Left cardiac atrium (tissue), 4 donors: ENCODE data around the gene COLEC12. TPM values are rescaled to one million over a fixed set of nuclear protein-coding genes. Genes with fewer than 3 reads are reported as not detected.

Experiments used
- ATAC-seq, 2 donors: fragments of 200-7000 bp; cut with Tn5 transposase; one replicate each; pipeline ENCODE4 v1.9.1; 2020; ENCODE audit warnings: mild to moderate bottlenecking in 2 of 2, moderate library complexity in 2 of 2
- DNase-seq: peaks from one replicate; pipeline ENCODE4 v3.0.0-alpha.2; 2020
- intact Hi-C, 2 donors: fragments of 100-400 bp; cut with DNase I; formaldehyde crosslinking; loops; one replicate each; pipeline versions ENCODE4 v1.14.1 to v1.15.1; 2022 to 2023
- total RNA-seq, 2 donors: library from RNA; stranded (reverse); fragmentation: NEBNext Ultra II Directional; extraction: Animal tissue kit (Norgen Biotek cat#: 25700); gene quantifications; one replicate each; pipeline ENCODE4 v1.2.1, GENCODE V29; 2021
- donor health status: DM: no; HTN: yes; CAD: no.
- donor health status: DM: no; HTN: yes; CAD: no; lungs with severe emphysema.
- donor health status: DM: yes; HTN: yes; CAD: no.
- donor health status: Dilated cardiomyopathy.

COLEC12 gene
- total RNA-seq, 2 donors from 2014 or later = 14.2 to 25.1 TPM

DNA sequence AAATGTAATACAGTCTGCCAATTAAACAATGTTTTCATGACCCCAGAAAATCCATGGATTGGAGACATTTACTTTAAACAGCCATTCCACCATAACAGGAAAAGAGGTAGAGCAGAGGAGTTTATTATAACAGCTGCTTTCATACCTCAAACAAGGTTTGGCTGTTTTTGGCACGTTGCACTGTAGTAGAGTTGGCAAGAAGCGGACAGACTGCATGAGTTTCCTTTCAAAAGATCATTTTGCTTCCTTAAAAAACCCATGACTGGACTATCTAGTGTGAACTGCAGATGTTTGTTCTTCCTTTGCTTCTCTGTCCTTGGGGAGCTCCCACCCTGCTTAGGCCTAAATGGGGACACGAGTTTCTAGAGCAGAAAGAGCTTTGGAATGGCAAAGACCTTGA is 124.2 kb downstream of the COLEC12 start:
- peak; percentile 24 to 67 for ATAC-seq
- DNase-seq = no peak
- intact Hi-C loops = no loop called here

DNA sequence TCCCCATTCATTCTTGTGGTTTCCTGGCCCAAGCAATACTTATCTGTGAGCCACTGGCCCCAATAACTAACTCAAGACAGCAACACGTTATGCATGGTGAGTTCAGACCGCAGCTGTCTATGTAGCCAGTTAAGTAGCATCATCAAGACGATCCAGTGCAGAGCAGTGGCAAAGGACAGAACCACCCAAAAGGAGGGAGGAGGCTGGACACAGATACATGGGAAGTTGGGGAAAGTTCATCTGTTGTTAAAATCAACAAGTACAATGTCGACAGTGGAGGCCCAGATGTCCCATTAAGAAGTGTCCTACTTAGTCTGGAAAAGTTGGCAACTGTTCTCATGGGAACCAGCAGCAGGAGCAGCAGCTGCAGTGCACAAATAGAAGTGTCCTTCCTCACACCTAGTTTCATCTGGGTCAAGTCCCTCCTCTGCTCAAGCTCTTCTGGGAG is 125.8 kb downstream of the COLEC12 start:
- DNase-seq (no peak), ATAC-seq (peak; percentile 16 to 28)
- intact Hi-C loops = no loop called here

- no peak for ATAC-seq
- intact Hi-C loops = no loop called here
- DNase-seq = no peak
These were observed 126.7 kb downstream of the COLEC12 start for GRCh38 chr18:373780-374179.

GRCh38 chr18:371609-371982 is 128.9 kb downstream of the COLEC12 start:
- no peak for DNase-seq
- intact Hi-C loops = no loop called here
- peak; percentile 9 to 45 for ATAC-seq

DNA sequence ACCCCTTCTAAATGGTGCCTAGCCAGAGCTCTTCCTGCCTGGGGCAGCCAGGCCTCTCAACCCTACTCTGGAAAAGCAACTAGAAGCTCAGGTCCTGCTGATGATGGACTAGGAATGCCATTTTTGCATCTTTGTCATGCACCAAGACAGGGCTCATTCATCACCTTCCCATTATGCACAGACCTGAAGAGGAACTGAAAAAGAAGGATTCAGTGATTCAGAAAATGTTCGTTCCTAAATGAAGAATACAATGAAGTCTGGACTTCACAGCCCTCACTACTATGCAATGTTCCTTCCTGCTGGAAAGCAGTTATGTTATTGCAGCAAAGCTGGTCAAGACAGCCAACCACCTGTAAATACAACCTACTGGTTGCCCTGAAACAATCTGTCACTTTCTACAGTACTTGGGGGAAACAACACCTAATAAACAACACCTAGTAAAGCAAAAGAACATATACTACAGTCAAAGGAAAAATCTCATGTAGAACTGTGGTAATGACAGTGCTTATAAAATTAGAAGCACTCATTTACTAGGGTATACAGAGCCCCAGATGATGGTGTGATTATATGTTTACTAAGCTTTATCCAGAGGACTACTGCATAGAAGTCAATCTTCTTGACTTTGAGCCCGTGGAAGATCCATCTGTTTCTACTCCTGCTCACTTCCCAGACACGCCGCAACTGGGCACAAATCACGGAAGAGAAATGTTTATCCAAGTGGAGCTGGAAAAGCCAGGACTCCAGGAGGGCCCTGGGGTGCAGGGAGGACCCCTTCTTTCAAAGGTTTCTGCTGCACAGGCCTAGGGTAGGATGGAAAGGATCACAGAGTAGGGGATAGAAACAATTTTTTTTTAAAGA is 129.5 kb downstream of the COLEC12 start:
- DNase-seq (no peak), ATAC-seq (peak; percentile 21 to 40)
- intact Hi-C loops = no loop called here

- DNase-seq (no peak), ATAC-seq (no peak)
- intact Hi-C loops = no loop called here
These were observed 131.1 kb downstream of the COLEC12 start for GRCh38 chr18:369224-370015.

DNA sequence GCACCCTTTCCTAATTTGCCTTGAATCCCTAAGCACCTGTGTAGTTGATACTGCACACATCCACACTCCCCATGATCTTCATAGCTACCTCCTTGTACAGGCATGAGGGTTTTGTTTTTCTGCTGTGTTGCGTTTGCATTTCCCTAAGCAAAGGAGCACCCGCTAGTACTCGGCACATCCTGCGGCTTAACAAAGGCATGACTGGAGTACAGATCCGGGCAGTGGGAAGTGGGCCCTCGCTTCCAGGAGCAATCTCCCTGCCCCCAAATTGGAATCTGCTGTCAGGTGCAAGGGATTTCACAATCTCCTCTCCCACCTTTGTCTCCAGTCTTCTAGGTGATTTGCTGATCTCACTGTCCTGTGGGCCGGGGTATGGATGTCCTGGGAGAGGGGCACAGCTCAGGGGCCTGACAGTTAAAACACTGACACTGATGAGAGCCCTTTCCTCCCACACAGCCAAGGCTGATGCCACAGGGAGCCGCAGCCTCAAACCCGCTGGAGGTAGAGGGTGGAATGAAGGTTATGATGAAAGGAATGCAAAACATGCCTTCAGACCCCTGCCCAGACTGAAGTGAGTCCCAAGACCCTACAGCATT is 133.9 kb downstream of the COLEC12 start:
- ATAC-seq = no peak
- DNase-seq = no peak
- intact Hi-C loops = no loop called here

DNA sequence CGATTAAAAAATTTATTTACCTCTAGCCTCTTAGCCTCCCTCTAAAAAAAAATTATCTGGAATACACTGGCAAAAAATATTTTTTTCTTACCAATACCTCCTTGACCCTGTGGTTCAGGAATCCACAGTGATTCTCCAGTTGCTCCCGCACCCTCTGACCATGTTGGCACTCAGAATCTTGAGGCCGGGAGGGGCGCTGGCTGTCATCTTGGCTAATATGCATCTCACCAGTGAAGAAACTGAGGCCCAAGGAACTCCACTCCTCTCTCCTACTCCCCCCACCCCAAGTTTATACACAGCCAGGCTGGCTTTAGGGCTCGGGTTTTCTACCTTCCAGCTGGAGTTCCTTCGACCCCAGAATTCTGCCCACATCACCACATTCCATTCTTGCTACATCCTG is 134.8 kb downstream of the COLEC12 start:
- ATAC-seq = no peak
- intact Hi-C loops = no loop called here
- no peak for DNase-seq

GRCh38 chr18:364256-364826 is 136.2 kb downstream of the COLEC12 start:
- intact Hi-C loops = no loop called here
- ATAC-seq (no peak), DNase-seq (no peak)

- intact Hi-C loops = no loop called here
- DNase-seq (no peak), ATAC-seq (peak in 1 of 2 donors; percentile 12)
These were observed 137.0 kb downstream of the COLEC12 start for GRCh38 chr18:363301-364085.

DNA sequence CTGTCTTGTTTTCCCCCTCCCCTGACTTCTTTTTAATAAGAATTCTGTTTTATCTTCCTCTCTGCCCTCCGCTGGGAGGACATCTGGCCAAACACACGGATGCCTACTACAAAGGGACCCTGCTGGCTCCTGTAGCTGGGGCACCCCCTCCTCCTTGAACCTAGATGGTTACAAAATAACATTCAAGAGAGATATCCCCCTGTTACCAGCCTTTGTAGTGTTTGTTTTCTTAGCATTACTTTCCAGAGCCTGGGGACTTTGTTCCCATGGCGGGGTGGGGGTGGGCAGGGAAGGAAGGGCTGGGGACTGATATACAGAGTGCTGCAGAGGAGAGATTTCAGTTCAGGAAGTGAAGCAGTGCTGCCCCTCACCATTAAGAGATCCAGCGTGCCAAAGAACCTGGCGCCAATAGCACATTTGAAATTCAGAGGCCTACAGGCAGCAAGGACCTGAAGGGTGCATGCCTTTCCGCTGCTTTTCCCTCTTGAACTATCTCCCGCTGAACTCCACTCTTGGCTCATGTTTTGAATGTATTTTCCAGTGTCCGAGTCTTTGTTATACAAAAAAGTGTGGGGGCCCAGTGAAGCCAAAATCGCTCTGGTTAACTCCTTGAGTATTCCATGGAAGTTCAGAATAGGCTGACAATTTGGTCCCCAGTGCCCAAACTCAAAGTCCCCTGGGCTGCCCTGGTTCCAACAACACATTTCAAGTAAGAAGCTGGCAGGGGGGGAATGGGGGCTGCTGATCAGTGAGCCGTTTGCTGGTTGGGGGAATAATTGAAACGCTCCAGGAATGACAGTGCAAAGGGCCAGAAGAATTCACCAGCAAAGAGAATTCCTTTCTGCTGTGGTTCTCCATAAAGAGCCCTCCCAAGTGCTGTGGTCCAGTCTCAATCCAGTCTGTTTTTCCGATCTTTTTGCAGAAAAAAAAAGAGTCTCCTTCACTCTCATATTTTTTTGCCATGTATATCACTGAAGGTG is 137.9 kb downstream of the COLEC12 start:
- intact Hi-C loops = no loop called here
- DNase-seq (no peak), ATAC-seq (peak; percentile 26 to 54)

DNA sequence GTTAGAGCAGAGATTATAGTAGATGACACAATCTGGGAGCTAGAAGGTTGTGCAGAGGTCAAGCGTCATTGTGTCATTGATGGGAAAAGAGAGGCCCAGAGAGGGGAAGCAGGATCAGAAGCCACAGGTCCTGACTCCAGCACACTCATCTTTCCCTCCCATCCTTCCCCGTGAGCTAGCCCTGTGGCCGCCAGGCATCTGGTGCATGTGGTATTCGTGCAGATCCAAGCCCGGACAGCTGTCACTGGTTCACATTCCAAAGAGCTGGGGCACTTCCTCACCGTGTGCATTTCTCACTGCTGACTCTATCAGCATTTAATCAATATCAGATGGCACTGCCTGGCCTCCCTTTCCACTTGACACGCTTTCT is 138.6 kb downstream of the COLEC12 start:
- DNase-seq (peak; percentile 45), ATAC-seq (peak; percentile 38 to 72)

DNA sequence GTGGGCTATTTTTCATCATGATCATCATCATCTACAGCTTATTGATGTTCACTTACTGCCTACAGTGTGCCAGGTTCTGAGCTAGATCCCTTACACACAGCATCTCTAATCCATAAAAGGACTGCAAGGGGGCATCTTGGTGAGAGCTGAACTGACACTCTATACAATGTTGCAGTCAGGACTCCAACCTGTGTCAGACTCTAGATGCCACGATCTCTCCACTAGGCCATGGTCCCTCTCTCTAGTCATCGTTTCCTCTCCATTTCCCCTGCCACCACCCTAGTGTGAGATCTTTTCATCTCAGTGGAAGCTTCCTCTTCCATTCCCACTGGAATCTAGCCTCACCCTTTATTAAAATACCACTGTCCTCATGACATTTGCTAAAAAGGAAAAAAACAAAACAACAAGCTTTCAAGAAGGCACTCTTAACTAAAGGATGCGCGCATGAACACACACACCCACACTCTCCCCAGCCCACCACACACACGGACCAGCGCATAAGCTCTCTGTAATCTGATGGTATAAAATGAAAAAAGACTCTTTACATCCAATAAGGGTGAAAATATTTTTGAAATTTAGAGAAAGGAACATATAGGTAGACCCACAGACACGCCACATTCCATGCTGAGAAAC is 139.3 kb downstream of the COLEC12 start:
- no peak for ATAC-seq
- DNase-seq = no peak
- intact Hi-C loops = no loop called here

More for the DNA sequence above, 138.6 kb downstream of the COLEC12 start:
- intact Hi-C loops = no loop called here

DNA sequence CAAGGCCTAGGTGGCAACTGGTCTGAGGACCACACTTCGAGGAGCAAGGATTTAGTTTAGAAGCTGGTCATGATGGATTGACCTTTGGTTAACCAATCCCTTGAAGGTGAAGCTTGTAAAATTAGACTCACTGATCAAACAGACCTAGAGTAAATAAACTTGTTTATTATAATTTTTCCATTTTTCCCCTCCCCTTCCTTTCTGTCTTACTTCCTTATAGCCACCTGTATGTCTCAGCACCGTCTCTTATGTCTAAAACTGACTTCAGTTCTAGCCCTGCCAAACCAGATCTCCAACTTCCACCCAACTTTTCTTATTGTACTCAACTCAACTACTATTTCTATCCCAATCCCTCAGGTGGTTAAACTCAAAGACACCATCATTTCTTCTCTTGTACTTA is 139.8 kb downstream of the COLEC12 start:
- DNase-seq (no peak), ATAC-seq (no peak)
- intact Hi-C loops = no loop called here

GRCh38 chr18:356778-357177 is 143.7 kb downstream of the COLEC12 start:
- DNase-seq = no peak
- intact Hi-C loops = no loop called here
- no peak for ATAC-seq

DNA sequence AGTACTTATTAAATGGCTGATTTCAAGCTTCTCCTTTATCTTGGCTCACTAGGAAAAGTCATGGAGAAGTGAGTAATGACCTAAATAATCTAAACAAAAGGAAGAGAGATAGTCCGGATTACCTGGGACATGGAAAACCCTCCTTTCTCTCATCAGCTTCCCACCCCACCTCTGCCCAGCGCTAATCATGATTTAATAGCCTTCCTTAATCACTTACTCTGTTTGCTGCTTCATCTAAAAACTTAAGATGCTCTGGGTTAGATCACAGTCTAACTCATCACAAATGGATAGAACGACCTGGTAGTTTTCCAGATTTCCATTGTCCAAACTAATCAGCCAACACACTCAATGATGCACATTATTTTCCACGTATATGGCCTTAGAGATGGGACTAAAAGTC is 144.8 kb downstream of the COLEC12 start:
- DNase-seq (no peak), ATAC-seq (no peak)
- intact Hi-C loops = no loop called here

- ATAC-seq = no peak
- DNase-seq = no peak
- intact Hi-C loops = no loop called here
These were observed 146.0 kb downstream of the COLEC12 start for GRCh38 chr18:354471-354870.
